Testis (tissue), 3 donors: Measurements from ENCODE around the gene TDRD10. TPM values are rescaled to one million over a fixed set of nuclear protein-coding genes. Genes with fewer than 3 reads are reported as not detected.

Experiments
- DNase-seq: peaks from one replicate; pipeline ENCODE4 v3.0.0-alpha.2; 2019
- H3K27ac ChIP-seq, 2 donors: fragments of 200-600 bp; sonication (generic); one replicate each; pipeline ENCODE4 v1.5.1; 2019
- H3K27me3 ChIP-seq: fragments of 200-600 bp; sonication (generic); one replicate; pipeline ENCODE4 v1.5.1; 2019
- H3K36me3 ChIP-seq: fragments of 200-600 bp; sonication (generic); one replicate; pipeline ENCODE4 v1.5.1; 2017; ENCODE audit warnings: low read depth; ENCODE audit errors: missing control alignments
- H3K4me1 ChIP-seq: fragments of 200-600 bp; sonication (generic); one replicate; pipeline ENCODE4 v1.5.1; 2019
- H3K4me3 ChIP-seq, 2 donors: fragments of 200-600 bp; sonication (generic); one replicate each; pipeline ENCODE4 v1.5.1; 2017 to 2019
- H3K9me3 ChIP-seq: fragments of 200-600 bp; sonication (generic); one replicate; pipeline ENCODE4 v1.5.1; 2017
- CTCF ChIP-seq, 3 experiments: fragments of 450-650 bp in 2 of 3; fragments of 200-600 bp in 1 of 3; sonication (generic) in 1 of 3; IDR thresholded peaks; one replicate each; pipeline ENCODE4 v1.5.1; 2016 to 2019; ENCODE audit warnings: antibody characterized with exemption in 3 of 3, mild to moderate bottlenecking in 2 of 3, moderate library complexity in 1 of 3
- POLR2A ChIP-seq: fragments of 450-650 bp; IDR thresholded peaks from one replicate; pipeline ENCODE4 v1.6.1; 2017; ENCODE audit warnings: antibody characterized with exemption, mild to moderate bottlenecking, moderate library complexity
- WGBS, 2 donors: methylation state at CpG; one replicate each; pipeline ENCODE4 v1.1.5; 2018; 5-methylcytosine and 5-hydroxymethylcytosine counted together
- intact Hi-C: fragments of 100-400 bp; cut with DNase I; formaldehyde crosslinking; loops from one replicate; pipeline ENCODE4 v1.15.1; 2023; ENCODE audit warnings: low total_unique reads
- polyA plus RNA-seq: library from polyadenylated mRNA; stranded (reverse); fragments of 350-450 nt; fragmentation: Illumina TruSeq; extraction: RNeasy Lipid Tissue Mini Kit (QIAGEN cat#74804); gene quantifications from one replicate; pipeline ENCODE4 v1.2.3, GENCODE V29; 2014; ENCODE audit warnings: low read depth, low replicate concordance; ENCODE audit not compliant: insufficient read depth
- total RNA-seq, 2 donors: library from RNA; depleted of rRNA; stranded (reverse); fragments of >200 nt; gene quantifications; one replicate each; pipeline ENCODE4 v1.2.3, GENCODE V29; 2016

TDRD10 gene
- total and polyA plus RNA-seq, 3 donors from 2014 or later: 50.9 to 123 (median 60.3) TPM

- TF ChIP-seq POLR2A: no peak
- no peak for TF ChIP-seq CTCF (IDR thresholded peaks at IDR 0.05)
- Histone ChIP-seq H3K27me3 (no peaks in the 10 kb centered on the region), H3K4me1 (no peaks in the 10 kb centered on the region), H3K4me3 (no peak overlapping the region), H3K9me3 (no peaks in the 10 kb centered on the region), H3K36me3 (no peaks in the 10 kb centered on the region), H3K27ac (no peak overlapping the region)
- WGBS, 2 donors: 72 to 75% methylated on average over 5 of the region's 5 CpGs
- intact Hi-C loops: no loop called here
- no peak for DNase-seq
These were observed 88.7 kb downstream of the TDRD10 start for GRCh38 chr1:154590756-154591155.

GRCh38 chr1:154591206-154591605, 89.2 kb downstream of the TDRD10 start:
- Histone ChIP-seq H3K4me1 (no peaks in the 10 kb centered on the region), H3K4me3 (no peak overlapping the region), H3K36me3 (no peaks in the 10 kb centered on the region), H3K27me3 (no peaks in the 10 kb centered on the region), H3K9me3 (no peaks in the 10 kb centered on the region), H3K27ac (no peak overlapping the region)
- intact Hi-C loops: no loop called here
- 89 to 90% methylated on average over 7 of the region's 7 CpGs for WGBS, 2 donors
- TF ChIP-seq CTCF (IDR thresholded peaks at IDR 0.05): no peak
- no peak for TF ChIP-seq POLR2A
- no peak for DNase-seq

- no peaks in the 10 kb centered on the region for H3K36me3 ChIP-seq
- intact Hi-C loops: no loop called here
- DNase-seq: no peak
- H3K27ac ChIP-seq: no peak overlapping the region
- H3K4me1 ChIP-seq: no peaks in the 10 kb centered on the region
- no peaks in the 10 kb centered on the region for H3K27me3 ChIP-seq
- H3K4me3 ChIP-seq: no peak overlapping the region
- no peaks in the 10 kb centered on the region for H3K9me3 ChIP-seq
- no peak for TF ChIP-seq POLR2A
- TF ChIP-seq CTCF (IDR thresholded peaks at IDR 0.05): no peak
These were observed 91.4 kb downstream of the TDRD10 start for GRCh38 chr1:154593390-154593789.

- Histone ChIP-seq H3K27ac (no peak overlapping the region), H3K4me1 (peaks cover 11% of the 10 kb centered on the region), H3K27me3 (no peaks in the 10 kb centered on the region), H3K36me3 (no peaks in the 10 kb centered on the region), H3K9me3 (no peaks in the 10 kb centered on the region), H3K4me3 (no peak overlapping the region)
- DNase-seq: no peak
- 82 to 87% methylated on average over 7 of the region's 7 CpGs for WGBS, 2 donors
- intact Hi-C loops: no loop called here
- TF ChIP-seq CTCF (IDR thresholded peaks at IDR 0.05) (no peak), POLR2A (no peak)
These were observed 92.8 kb downstream of the TDRD10 start for GRCh38 chr1:154594811-154595210.

GRCh38 chr1:154595621-154596020, 93.6 kb downstream of the TDRD10 start:
- intact Hi-C loops: no loop called here
- Histone ChIP-seq H3K27me3 (no peaks in the 10 kb centered on the region), H3K9me3 (no peaks in the 10 kb centered on the region), H3K27ac (no peak overlapping the region), H3K4me1 (peaks cover 14% of the 10 kb centered on the region), H3K4me3 (no peak overlapping the region), H3K36me3 (no peaks in the 10 kb centered on the region)
- WGBS, 2 donors: 74 to 94% methylated on average over 1 of the region's 1 CpG
- TF ChIP-seq POLR2A (no peak), CTCF (IDR thresholded peaks at IDR 0.05) (no peak)
- DNase-seq: no peak
